Measurements from ENCODE around the gene GPRC5D.

Gene GPRC5D

DNA sequence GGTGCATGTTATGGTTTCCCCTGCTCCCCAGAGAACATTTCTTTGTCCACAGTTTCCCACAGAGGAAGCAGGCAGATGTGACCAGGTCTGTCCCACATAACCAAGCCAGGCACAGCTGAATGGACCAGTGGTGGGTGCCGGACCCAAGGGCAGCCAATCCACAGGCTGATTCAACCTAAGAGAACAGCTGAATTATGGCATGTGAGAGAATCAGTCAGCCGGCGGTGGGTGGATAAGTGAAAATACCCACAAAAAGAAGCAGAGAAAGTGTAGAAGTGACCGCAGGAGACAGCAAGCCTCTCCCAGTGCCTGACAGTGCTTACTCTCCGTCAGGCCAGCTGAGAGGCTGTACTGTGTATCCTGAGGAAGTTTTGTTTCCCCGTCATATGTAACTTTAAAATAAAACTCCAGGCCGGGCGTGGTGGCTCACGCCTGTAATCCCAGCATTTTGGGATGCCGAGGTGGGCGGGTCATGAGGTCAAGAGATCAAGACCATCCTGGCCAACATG lies 14.9 kb downstream of the GPRC5D start:
- no peak for DNase-seq

DNA sequence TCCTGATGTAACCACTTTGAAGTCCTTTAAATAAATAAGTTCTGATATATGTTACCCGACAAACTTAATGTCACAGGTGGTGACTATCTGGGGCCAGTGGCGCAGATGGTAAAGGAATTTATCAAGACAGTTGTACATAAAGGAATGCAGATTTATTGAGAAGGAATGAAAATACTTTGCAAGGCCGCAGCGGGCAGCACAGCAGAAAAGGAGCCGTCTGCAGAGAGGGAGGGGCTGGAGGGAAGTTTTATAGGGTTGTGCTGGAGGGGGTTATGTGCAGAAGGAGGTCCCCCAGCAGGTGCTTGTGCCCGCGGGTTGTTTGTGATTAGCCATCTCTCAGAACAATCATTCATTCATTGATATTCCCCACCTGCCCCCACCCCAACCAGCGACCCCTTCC lies 17.4 kb downstream of the GPRC5D start:
- no peak for DNase-seq

DNA sequence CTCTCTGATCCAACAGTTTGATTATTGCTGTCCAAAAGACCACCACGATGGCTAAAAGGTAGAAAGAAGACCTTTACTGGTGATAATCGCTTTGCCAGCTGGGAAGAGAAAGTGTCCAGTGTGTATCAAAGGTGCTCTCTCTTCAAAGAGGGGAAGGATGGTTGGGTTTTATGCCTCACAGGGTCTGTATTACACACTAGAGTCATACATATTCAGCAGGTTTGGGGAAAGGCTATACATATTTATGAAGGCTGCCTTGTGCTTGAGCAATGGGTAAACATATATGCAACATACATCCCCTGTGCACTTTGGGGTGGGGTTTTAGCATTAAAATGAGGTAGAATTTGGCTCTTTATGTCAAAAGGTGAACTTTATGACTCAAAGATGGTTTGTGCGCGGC lies 18.2 kb downstream of the GPRC5D start:
- no peak for DNase-seq

DNA sequence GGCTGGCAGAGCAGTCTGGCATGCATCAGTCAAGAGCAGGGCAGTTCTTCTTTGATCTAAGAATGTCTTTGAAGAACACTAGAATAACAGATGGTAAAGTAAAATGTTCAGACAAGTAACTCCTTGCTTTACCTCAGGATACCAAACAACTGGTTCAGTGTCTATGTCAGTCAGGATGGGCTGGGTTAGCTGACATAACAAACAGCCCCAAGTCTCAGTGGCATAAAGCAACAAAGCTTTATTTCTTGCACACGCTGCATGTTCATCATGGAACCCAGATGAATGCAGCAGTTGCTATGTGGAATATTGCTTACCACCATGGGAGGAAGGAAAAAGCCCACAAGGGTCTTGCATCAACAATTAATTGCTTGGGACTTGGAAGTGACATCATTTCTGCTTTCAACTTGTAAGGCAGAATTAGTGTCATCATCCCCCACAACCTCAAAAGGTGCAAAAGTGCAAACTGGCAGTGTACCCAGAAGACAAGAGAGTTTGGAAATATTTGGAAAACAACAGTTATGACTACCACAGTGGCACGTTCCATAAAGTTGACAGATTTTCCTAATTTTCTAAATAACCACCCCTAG lies 21.2 kb downstream of the GPRC5D start:
- DNase-seq, result no peak

DNA sequence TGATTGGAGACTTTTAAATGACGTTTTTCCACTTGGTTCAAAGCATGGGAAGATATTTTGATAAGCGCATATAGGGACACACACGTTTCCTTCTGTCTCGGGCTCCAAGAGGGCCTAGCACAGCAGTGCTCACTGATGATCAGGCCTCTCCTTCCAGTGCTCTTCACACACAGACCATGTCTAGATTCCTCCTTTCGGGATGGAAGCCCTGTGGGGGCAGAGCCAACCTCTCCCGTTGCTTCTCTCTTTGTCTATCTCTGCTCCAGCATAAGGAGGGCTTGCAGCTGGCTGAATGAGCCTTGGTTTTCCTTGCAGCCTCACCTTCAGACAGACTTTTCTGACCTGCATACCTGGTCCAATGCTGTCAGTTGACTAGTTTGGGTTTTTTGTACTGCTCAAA lies 22.3 kb downstream of the GPRC5D start:
- DNase-seq, result no peak

DNA sequence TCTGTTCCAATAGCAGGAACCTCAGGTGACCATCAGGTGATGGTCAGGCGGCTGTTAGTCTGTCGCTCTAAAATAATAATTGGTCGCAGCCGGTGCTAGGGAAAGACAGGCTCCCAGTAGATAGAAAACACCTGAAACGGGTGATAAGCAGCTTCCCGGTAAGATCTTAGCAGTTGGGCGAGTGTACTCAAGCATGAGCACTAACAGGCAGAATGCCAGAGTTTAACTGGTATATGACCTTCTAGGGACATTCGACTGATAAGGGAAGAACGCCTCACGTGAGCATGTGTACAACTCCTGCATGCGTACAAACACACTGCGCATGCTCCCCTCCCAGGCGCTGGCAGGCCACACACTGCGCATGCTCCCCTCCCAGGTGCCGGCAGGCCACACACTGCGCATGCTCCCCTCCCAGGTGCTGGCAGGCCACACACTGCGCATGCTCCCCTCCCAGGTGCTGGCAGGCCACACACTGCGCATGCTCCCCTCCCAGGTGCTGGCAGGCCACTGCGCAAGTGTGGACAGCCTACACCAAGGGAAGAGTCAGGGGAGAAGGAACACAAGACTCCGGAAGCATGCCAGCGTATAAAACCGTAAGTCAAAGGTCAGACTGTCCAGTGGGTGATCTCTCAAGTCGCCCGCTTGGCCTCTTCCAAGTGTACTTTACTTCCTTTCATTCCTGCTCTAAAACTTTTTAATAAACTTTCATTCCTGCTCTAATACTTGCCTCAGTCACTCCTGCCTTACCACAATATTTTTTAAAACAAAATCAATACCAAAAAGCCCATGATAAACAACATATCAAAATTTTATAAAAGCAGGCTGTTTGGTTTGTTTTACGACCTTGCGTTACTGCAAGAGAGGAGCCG lies 24.5 kb downstream of the GPRC5D start:
- no peak for DNase-seq

DNA sequence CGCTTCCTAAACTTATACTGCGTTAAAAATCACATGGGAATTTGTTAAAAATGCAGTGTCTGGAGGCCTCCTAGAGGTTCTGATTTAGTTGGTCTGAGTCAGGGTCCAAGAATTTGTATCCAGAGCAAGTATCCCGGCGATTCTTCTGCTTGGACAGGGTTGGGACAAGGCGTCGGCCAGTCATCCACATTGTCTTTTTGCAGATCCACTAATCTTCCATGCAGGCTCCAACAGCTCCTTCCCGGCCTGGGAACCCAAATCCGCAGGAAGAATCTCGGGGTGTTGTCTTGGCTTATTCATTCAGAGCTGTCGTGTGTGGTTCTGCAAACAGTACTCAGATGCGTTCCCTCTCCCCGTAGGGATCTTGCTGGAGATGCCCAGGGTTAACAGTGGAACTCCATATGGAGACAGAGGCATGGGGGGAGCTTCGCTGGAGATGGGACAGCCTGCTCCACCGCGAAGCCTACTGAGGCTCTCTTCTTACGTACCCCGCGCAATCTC lies 25.3 kb downstream of the GPRC5D start:
- peak; percentile 87 for DNase-seq

DNA sequence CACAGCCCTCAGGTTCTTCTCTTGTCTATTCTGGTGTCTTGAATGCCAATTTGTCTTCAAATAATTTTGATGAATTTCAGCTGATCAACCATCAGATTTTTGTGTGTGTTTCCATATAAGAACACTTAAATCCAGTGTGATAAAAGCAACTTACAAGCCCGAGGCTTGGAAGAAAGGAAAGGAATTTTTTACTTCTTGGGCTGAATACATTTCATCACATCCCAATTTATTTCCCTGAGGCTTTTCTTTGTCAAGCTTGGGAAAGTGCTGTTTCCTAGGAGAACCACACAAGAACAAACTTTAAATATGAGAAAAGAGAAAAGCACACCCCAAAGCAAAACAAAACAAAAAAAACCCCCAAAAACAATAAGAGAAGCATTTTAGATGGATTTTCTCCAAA lies 26.6 kb downstream of the GPRC5D start:
- no peak for DNase-seq

DNA sequence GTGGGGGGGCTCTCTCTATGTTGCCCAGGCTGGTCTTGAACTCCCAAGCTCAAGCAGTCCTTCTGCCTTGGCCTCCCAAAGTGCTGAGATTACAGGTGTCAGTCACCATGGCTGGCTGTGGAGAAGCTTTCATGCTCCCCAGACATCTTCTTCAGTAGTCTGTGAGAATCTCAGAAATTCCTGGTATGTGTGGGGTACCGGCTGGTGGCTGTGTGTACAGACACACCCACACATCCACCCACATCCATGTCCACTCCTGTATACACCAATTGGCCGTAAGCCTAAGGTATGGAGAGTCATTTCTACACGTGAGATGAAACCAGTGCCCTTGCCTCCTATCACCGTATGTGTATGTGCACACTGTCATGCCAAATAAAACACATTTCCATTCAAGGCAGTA lies 27.8 kb downstream of the GPRC5D start:
- no peak for DNase-seq

DNA sequence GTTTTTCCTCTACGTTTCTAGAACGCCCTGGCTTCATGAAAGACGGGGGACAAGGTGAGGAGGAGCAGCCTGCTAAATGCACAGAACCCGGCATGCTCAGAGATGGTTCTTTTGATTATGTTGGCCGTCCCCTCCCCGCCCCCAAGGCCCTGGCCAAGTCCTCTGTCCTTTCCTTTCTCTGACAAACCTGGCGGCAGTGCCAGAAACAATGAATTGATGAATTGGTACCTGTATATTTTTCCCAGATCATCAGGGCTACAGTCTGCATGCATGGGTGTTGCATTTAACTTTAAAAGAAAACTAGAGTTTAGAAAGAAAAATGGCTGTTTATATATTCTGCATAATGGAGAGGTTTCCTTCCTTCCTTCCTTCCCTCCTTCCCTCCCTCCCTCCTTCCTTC lies 29.0 kb downstream of the GPRC5D start:
- no peak for DNase-seq

DNA sequence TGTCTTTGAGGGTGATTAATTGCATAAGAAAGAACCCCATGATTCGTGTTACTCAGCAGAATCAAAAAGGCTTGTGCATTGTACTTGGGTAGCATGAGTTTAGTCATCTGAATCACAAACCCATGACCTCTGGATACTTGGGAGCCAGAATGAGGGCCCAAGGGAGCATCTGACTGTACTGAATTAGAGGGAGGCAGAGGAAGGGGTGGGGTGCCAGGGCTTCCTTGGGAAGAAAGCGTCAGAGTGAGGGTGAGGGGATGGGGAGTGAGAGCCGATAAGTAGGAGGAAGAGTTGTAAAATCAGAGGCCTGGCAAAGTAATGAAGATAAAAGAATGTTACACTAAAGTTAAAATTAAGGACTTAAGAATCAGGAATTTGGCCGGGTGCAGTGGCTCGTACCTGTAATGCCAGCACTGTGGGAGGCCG lies 29.8 kb downstream of the GPRC5D start:
- DNase-seq, result peak; percentile 50

DNA sequence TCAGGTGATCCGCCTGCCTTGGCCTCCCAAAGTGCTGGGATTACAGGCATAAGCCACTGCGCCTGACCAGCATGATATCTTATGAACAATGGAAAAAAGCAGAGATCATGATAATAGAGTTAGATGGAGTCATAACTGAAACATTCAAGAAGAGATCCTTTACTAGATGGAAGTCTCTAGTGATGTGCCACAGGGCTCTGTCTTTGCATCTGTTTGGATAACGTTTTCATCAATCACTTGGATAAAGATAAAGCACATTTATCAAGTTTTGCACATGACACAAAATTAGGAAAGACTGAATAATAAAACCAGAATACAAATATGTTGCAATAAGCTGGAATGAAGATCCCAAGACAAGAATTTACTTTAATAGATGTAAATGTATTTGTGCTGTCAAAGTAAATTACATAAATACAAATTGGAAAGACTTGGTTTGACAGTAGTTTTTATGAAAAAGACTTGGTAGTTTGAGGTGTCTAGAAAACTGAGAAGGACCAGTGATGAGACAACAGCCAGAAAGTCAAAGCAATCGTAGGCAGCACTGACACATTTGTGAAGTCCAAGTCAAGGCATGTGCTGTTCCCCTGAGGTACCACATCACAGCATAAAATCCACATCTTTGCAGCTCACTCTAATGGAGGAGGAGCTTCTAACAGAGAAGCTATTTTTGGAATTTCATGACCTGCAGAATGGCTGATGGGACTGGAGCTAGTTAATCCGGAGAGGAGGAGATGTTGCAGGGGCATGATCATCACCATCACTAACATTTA lies 32.1 kb downstream of the GPRC5D start:
- DNase-seq, result no peak

DNA sequence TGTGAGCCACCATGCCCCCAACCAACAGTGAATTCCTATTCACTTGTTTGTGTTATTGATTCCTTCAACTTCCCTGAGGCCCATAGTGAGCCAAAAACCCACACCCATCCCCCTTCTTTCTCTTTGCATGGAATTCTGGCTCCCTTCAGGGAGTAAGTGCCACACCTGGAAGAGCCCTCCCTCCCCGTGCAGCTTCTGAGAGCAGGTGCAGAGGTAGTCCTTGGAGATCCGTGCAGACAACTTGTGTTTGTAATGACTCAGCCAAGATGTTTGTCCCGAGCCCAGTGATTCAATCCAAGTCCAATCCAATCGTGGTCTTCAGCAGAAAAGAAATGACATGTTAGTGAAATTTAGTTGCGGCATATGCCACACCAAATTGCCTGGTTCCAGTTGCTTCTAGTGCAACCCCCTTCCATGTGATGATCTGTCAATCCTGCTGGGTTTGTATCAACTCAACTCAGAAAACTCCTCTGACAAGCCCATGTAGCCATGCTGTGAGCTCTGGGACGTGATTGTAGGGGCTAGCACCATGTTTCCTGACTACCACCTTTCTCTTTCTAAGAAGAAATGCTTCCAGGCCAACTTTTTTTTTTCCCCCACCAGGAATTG lies 33.1 kb downstream of the GPRC5D start:
- DNase-seq, result no peak

DNA sequence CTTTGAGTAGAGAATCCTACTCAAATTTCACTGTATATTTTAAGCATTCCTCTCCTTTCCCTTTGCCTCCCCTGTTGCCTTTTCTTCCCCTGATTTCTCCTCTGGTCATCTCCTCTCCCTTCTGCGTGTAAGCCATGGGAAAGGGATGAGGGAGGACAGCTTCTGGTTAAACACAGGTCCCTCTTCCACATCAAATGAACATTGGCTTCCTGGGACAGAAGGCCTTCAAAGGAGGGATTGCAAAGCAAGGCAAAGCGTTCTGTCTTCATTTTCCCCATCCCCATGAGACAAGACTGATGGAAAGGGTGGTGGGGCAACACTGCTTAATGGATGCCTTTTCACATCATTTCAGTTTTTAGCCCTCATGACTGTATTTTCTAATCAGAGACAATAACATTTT lies 34.5 kb downstream of the GPRC5D start:
- DNase-seq, result no peak

DNA sequence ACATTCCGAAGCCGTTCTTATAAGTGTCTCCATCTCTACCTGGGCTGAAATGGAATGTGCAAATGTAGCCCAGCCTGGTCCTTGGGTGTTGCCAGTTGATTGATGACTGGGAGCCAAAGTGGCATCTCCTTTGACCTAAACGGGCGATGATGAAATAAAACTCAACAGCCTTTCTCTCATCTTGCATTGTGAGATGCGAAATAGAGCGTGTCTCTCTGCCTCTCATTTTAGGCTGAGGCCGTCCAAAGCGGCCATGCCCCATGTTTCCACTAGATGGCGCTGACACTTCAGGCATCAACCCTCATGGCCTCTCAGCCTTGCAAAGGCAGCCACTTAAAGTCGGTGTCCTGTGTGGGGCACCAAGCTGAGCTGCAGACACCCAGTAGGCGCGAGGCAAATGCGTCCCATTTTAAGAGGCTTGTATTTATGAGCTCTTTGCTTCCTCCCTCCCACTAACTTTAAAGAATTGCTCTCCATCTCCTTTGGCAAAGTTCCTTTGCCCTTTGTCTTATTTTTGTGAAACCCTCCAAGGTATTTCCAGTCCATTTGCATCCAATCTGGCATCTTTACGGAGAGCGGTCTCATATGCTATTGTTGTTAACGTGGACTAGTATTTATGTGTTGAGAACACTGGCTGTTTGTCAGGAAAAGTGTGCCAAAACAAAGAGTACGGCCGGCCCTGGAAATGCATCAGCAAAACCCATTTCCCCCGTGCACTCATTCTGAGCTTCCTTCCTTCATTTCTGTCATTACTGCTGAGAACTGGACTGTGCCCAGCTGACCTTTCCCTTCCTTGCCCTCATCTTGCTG lies 35.6 kb downstream of the GPRC5D start:
- peak; percentile 74 for DNase-seq

DNA sequence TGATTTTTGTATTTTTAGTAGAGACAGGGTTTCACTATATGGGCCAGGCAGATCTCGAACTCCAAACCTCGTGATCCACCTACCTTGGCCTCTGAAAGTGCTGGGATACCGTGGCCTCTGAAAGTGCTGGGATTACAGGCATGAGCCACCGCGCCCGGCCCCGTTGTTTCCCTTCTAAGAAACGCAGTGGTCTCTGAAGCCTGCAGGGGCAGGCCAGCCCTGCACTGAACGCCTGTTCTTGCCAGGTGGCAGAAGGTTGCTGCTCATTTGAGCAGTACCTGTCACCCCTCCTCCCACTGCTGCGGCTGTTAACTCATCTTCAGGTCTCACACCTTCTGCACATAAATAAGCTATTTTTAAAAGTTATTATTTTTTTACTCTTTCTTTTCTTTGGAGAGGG lies 36.3 kb downstream of the GPRC5D start:
- DNase-seq, result no peak

DNA sequence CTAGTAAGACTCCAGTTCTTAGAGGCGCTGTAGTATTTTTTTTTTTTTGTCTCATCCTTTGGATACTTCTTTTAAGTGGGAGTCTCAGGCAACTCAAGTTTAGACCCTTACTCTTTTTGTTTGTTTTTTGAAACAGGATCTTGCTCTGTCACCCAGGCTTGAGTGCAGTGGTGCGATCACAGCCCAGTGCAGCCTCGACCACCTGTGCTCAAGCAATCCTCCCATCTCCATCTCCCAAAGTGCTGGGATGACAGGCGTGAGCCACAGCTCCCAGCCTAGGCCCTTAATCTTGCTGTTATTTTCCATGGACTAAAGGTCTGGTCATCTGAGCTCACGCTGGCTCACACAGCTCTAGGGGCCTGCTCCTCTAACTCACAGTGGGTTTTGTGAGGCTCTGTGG lies 39.3 kb downstream of the GPRC5D start:
- DNase-seq, result no peak

DNA sequence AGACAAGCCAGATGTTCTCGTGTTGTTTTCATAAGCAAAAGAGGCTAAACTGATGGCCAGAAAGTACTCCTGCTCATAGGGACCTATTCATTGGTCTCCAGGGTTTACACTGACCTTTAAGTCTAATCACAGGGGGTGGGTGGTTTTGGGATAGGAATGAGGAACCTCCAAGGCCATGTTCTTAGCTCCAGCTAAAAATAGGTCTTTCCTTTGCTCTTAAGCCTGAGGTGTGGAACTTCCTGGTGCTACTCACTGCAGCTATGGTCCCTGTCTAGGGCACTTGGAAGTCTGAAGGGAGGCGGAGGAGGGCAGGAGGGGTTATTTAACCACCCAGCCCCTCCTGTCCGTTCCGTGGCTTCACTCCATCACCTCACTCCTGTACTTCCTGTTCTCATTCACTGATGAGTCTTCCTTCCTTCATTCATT lies 42.0 kb downstream of the GPRC5D start:
- DNase-seq, result no peak

DNA sequence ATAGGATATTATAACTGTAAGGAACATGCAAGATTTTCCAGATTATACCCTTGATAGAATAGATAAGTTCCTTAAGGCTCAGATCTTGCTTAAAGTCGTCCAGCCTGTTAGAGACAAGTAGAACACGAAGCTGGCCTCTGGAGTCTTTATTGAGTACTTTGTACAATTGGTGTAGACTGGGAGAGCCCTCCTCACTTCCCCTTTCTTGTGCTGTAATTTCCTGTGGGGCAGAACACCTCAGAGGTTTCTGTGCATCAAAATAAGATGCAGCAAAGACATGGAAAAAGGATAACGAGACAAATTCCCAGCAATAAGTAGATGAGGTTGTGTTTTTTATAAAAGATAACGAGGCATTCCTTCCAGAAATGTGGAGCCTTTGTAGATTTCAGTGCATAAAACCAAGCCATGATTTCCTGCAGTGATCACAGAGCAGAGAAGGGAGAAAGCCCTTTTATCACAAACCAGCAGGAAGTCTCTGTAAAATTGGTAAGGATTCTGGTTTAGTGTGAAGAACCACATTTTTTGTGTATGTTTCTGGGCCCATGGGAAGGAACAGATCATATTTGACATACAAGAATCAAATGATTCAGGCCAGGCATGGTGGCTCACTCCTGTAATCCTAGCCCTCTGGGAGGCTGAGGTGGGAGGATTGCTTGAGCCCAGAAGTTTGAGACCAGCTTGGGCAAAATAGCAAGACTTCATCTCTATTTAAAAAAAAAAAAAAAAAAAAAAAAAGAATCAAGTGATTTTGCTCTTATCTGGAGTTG lies 42.6 kb downstream of the GPRC5D start:
- DNase-seq, result no peak

DNA sequence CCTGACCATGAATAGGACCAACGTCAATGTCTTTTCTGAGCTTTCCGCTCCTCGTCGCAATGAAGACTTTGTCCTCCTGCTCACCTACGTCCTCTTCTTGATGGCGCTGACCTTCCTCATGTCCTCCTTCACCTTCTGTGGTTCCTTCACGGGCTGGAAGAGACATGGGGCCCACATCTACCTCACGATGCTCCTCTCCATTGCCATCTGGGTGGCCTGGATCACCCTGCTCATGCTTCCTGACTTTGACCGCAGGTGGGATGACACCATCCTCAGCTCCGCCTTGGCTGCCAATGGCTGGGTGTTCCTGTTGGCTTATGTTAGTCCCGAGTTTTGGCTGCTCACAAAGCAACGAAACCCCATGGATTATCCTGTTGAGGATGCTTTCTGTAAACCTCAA lies 43.3 kb downstream of the GPRC5D start:
- DNase-seq, result no peak

DNA sequence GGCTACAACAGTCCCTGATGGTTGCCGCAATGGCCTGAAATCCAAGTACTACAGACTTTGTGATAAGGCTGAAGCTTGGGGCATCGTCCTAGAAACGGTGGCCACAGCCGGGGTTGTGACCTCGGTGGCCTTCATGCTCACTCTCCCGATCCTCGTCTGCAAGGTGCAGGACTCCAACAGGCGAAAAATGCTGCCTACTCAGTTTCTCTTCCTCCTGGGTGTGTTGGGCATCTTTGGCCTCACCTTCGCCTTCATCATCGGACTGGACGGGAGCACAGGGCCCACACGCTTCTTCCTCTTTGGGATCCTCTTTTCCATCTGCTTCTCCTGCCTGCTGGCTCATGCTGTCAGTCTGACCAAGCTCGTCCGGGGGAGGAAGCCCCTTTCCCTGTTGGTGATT lies 43.7 kb downstream of the GPRC5D start:
- no peak for DNase-seq
